Kidney tubule cell (primary cell): ENCODE measurements around the gene MAP4K2.
"Not testable (repeated sequence)": the region's sequence is repeated elsewhere in the genome, so short reads cannot be mapped to it uniquely, and the experiment has no call there.

Experiments used
- DNase-seq: peaks from one replicate; pipeline ENCODE4 v3.0.0-alpha.2; 2018; ENCODE audit warnings: low spot score

Gene MAP4K2

DNA sequence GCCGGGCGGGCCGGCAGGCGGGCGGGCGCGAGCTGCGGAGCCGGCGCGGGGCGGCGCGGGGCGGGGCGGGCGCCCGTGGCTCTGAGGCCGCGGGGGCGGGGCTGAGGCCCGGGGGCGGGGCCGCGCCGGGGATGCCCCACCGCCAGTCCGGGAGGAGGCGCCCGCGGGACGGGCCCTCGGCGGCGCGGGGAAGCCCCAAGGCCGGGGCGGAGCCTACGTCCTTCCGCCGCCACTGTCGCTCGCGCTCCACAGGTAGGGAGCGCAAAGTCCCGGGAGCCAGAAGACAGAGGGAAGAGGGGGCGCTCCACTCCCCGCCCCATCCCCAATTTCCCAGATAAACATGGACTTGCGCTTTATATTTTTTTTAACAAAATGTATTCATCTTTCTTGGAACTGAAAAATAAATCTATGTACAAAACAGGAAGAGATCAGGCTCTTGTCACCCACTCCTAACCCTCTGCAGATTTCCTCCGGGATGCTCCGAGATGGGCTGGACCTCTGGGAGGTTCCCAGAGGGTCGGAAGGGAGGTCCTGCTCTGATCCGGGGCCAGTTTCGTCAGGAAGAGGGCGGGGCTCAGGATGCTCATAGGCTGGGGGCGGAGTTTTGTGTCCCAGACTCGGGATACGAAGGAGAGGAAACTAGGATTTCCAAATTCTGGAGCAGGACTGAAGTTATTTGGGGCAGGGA lies at the start of gene MAP4K2:
Gene MAP4K2 (minus strand): TSS at position 57 of the 688 bp plus-strand sequence. CDS start 65 bp downstream, outside the sequence.
- DNase-seq, result peak; percentile 82

DNA sequence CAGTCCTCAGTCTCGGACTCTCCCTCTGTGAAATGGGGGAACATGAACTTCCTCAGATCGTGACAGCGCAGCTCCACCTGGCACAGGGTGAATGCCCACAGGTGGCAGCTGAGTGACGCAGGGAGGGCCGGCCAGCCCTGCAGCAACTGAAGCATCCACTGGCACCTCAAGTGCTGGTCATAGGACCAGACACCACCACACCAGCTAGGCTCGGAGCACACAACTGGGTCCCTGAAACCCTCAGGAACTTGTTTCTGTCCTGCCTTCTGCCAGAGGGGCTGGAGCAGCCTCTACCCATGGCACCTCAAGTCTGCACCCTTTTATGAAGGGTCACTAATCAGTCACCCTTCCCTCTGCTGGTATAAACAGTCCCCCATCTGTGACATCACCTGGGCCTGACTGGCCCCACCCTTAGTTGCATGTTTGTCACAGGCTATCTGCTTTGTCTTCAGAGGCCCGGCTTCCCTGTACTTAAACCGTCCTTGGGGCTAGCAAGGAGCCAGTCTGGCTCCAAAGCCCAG lies 48.9 kb upstream of the MAP4K2 start:
- no peak for DNase-seq

DNA sequence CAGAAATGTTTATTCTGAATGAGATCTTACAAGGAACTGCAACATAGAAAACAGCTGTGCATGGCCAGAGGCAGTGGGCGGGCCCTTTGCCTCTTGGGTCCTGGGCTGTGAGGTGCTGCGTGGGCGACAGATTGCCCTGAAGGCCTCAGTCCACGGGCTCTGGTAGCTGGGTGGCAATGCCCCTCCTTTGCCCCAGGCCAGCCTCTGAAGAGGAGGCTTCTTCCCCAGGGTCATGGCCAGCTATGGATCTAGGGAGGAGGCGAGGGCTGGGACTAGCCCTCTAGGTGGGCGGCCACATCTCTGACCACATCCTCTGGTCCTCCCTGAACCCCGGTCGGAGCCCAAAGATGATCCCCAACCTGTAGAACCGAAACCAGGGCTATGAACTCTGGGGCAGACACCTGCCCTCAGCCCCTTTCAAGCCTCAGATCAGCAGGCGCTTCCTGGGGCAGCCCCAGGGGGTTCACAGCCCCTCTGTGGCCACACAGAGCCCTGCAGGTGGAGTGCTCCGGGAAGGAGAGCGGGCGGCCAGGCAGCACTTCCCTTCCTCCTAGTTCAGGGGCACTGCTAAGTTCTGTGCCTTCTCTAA lies 48.1 kb upstream of the MAP4K2 start:
- DNase-seq, result no peak

DNA sequence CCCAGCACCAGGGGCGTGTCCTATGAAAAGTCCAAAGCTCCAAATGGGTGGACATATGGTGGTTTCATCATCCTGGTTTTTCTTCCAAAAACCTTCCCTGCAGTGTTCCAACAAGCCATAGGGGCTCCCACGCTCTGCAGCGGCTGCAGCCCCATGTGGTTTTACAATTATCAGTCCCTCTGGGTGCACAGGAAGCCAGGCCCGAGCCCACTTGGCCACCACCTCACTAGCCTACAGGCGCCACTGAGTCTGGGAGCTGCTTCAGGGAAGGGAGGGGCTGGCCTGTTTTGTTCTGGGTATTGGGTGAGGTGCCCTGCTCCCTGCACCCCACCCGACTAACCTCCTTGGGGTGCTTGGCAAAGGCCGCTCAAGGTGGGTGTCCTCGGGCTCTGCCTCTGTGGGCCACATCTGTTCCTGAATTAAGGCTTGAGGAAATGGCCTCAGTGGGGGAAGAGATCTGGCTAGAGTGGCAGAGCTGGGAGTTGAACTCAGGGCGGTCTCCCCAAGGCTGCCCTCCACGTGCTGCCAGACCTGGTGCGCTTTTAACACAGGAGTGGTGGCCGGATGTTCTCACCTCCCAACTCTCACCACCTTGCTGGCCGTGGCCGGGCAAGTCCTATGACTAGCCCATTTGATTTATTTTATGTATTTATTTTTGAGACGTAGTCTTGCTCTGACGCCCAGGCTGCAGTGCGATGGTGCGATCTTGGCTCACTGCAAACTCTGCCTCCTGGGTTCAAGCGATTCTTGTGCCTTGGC lies 46.8 kb upstream of the MAP4K2 start:
- no peak for DNase-seq

DNA sequence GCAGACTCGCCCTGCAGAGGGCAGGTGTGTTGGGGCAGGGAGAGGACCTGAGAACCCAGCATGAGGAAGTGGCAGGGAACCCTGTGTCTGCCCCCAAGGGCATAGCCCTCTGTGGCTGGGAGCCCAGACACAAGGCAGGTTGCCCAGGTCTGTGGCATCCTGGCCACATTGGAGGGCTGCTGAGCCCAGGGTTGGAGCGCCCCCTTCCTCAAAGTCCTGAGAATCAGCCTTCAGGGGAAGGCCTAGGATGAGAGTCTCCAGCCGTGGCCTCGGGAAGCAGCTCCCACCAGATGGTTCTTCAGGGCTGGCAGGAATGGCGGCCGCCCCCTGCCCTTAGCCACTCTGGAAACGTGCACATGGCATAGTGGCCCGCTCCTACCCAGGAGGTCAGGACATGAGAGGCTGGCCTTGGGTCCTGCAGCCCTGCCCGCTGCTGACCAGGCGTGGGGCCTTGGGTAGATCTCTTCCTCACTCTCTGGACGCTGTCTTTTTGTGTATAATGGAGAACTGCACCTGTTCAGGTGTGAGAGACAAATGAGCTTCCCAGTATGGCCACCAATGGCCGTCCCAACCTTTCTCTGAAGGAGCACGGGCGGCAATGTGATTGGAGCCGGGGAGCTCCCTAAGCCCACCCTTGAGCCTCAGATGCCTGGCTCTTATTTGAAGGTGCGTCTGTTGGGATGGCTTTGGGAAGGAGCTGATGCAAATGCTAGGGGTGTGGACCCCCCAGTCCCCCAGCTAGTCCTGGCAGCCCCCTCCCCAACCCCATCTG lies 46.0 kb upstream of the MAP4K2 start:
- peak; percentile 53 for DNase-seq

DNA sequence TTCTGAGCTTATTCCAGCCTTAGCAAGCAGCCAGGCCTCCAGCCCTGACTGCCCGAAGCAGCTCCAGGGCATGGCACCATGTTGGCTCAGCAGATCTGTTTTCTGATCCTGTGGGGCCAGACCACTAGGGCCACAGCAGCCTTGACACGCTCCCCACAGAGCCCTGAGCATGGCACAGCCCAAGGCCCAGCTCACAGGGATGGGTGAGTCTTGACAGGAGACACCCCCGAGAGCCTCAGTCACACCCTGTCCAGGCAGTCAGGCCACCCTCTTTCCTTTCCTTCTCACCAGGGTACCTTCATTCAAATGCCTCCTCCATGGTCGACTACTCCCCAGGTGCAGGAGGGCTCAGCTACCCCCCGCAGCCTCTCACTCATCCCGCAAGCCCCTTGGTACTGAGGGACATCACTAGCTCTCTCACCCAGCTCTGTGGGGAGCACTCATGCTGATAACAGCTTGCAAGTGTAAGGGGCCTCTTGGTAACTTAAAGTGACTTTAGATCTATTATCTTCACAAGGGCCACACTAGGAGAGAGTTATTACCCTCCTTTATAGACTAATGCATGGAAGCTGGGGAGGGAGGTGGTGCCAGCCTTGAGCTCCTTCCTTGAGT lies 45.3 kb upstream of the MAP4K2 start:
- no peak for DNase-seq

DNA sequence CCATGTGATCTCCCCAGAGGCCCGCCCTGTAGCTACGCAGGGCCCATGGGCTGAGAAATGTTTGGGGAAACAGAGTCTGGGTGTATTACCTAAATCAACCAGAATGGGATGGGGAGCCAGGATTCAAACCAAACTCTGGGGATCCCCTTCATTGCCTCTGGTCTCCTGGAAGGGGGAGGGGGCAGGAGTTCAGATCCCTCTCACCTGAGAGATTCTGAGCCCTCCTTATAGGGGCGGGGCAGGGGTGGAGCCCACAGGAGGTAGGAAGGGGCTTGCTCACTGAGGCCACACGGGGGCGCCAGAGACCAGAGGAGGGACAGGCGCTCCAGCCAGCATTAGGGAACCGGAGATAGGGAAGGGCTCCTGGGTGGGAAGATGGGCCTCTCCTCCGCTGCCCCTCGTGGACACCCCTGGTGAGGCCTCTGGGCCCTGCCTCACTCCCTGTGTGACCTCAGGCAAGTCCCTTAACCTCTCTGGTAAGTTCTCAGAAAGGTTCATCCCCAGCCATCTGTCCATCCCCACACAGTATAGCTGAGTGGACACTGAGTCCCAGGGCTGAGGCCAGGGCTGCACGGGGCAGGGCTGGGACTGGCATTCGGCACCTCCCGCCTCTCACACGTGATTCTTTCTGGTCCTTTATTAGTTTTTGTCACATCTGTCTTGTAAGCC lies 44.1 kb upstream of the MAP4K2 start:
- peak; percentile 92 for DNase-seq

DNA sequence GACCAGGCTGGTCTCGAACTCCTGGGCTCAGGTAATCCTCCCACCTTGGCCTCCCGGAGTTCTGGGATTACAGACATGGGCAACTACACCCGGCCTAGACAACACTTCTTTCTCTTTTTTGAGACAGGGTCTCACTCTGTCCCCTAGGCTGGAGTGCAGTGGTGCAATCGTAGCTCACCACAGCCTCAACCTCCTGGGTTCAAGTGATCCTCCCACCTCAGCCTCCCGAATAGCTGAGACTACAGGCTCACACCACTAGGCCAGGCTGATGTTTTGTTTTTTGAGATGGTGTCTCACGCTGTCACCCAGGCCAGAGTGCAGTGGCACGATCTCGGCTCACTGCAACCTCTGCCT lies 42.7 kb upstream of the MAP4K2 start:
- DNase-seq, result not testable (repeated sequence)

DNA sequence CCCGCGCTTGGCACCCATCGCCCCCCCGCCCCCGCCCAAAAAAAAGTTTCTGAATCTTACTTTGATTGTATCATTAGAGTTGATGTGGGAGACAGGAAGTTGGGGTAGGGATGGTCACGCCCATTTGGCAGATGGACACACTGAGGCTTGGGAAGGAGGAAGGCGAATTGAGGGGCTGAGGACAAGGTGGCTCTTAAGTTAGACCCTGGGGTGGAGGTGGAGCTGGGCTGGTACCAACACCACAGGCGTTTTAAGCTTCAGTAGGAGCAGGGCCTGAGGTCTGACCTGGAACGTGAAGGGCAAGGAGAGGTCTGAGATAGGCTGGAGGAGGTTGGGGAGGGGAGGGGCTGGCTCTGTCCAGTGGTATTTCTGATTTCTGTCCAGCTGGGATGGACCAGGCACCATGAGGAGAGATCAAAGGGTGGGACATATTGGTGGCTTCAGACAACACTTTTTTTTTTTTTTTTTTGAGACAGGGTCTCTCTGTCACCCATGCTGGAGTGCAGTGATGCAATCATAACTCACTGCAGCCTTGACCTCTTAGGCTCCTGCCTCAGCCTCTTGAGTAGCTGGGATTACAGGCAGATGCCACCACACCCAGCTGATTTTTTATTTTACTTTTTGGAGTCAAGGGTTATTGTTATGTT lies 42.2 kb upstream of the MAP4K2 start:
- DNase-seq, result no peak

DNA sequence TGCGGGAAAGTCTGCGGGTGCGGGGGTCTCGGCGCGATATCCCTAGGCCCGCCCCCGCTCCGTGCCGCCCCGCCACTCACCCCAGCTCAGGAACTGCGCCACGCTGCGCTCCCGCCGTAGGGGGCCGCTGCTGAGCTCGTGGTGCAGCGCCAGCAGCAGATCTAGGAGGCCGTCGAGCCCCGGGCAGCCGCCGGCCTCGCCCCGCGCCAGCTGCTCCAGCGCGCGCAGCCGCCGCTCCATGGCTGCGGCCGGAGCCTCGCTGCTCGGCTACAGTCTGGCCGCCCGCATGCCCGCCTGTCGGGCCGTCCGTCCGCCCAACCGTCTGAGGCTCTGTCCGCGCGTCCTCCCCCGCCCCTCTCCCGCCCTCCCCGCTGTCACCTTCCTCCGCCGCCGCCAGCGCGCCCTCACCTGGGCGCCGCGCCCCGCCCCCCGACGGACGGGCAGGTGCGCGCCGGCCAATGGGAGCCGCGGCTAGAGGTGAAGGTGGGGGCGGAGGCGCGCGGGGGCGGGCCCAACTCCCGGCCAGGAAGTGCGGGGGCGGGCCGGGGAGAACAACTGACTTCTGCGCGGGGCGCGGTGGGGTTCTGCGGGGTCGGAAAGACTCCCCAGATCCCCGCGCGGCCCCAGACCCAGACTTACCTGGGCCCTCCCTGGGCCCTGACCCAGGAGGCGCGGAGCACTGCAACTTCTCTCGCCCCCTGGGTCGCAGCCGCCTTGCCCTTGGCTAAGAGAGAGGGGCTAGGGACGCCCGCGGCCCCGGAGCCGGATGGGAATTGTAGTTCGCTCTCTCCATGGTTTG lies 41.5 kb upstream of the MAP4K2 start, which contains the start of gene CDC42BPG:
Gene CDC42BPG (minus strand): TSS at position 324 of the 799 bp plus-strand sequence. CDS start 84 bp downstream, at position 240.
- peak; percentile 81 for DNase-seq

DNA sequence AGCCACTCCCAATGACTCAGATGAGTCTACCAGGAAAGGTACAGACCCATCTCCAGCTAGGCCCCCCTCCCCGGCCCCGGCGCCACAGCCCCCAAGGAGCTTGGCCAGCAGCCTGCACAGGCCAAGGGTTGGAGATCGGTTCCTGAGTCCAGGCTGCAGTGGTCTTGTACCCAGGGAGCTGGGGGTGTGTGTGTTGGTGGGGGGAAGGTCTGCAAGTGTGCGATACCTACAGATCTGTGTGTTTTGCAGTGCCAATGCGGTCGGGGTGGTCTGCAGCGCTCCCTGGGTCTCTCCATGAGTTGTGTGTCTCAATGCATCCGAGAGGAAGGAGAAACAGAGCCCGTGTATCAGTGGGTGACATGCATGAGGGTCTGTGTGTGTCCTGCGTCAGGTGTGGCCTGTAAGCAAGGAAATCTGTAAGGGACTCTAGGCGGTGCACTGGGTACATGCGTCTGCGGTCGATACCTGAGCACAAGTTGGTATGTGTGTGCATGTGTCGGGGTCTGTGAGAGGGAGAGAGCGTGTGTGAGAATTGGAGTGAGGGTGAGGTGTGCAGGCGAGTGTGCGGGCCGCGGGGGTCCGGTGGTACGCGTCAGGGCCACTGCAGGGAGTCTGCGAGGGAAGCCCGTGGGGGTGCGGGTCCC lies 40.8 kb upstream of the MAP4K2 start:
- no peak for DNase-seq

DNA sequence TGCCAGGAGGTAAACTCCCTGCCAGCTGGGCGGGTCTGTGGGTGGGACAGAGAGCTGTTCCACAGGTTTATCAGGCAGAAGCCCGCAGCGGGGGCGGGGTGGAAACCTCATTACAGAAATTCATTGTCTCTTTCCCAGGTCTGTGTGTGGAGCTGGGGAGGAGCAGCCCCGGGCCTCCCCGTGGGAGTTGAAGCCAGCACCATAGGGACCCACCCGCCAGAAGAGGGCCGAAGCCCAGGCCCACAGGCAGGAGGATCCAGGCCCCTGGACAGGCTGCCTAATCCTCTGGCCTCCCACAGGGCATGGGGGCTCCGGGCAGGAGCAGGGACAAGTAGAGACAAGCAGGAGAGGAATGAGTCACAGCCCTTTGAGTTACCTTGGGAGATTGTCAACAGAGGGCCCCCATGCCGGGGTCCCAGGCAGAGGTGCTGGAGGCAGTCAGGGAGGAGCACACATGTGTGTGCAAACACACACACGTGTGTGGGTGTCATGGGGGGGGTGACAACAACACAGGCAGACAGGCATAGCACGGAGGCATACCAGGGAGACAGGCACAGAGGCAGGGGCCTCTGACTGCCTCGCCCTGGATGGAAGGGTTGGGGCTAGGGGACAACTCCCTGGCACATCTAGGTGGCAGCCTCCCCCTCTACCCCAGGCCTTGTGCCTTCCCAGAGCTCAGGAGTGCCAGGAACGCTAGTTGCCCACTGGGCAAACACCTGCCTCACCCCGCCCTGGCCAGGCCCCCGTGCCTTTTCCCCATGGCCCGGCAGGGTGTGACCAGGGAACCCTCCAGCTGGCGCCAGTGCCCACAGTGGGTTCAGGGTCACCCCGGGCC lies 40.1 kb upstream of the MAP4K2 start:
- DNase-seq, result peak; percentile 67

DNA sequence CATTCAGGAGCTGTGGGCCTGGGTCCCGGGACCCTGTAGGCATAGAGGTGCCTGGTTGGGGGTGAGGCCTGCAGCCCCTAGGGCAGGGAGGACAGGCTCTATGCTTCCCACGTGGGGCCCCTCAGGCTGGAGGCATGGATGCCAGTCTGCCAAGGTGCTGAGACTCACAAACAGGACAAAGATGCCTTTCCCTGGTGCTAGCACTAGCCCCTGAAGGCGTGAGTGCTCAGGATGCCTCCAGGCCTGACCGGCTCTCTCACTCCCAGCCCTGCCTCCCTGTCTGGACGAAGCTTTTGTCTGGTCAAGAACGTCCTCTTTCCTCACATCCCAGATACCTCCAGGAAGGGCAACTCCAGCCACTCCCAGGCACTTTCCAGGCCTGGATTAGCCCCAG lies 39.3 kb upstream of the MAP4K2 start:
- peak; percentile 41 for DNase-seq

DNA sequence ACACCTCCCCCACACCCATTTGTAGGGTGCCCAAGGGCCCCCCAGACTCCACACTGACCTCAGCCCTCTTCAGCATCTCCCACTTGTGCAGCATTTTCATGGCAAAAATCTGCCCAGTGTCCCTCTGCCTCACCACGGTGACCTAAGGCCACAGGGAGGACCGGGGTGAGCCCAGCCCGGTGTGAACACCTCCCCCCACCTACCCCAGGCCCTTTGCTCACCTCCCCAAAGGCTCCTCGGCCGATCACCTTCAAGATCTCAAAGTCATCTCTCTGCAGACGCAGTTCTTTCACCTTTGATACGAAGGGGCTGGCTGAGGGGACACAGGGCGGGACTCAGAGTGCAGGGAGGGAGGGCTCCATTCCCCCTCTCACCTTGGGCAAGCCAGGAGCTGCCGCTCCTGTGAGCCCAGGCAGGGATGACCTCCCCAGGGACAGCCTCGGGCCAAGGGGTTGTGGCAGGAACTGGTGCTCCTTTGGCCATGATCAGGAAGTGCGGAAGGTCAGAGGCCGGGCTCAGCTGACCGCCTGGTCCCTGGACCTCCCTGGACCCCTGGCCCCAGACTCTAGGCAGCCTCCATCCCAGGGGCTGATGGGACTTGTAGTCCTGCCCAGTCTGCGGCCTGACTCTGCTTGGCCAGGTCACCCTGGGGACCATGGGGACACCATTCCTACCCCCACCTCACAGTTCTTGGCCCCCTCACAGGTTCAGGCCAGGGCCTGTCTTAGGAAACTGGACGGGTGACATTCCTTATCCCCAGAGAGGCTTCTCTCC lies 38.8 kb upstream of the MAP4K2 start:
- no peak for DNase-seq

DNA sequence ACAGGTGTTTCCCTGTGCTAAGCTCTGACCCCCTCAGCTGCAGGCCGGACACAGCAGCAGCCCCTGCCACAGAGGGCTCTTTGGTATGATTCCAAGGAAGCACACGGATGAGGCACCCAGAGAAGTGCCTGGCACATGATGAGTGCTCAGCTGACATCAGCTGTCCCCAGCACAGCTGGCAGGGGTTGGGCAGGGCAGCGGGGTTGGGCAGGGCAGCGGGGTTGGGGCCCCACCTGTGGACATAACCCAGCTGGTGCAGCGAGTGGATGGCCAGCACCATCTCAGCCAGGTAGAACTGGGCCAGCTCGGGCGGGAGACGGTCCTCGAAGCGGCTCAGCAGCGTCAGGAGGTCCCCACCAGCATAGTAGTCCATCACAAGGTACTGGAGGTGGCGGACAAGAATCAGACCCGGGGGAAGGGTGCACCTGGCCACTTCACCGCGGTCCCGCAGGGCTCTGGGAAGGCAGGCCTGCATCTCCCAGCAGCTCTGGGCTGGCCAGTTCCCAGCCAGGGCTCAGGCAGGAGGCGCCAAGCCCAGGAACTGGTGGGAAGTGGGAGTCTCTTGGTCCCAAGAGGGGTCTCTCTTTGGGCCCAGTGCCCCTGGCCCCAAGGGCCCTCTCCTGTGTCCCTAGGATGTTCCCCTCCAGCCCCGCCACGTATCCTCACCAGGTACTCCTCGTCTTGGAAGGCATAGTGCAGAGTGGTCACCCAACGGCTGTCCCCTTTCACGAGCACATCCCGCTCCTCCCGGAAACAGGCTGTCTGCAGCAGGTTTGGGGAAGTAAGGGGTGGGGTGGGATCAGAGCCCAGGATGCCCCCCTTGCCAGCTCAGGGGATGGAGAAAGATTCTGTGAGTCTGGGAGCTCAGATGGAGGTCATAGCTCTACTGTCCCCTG lies 37.1 kb upstream of the MAP4K2 start:
- no peak for DNase-seq

DNA sequence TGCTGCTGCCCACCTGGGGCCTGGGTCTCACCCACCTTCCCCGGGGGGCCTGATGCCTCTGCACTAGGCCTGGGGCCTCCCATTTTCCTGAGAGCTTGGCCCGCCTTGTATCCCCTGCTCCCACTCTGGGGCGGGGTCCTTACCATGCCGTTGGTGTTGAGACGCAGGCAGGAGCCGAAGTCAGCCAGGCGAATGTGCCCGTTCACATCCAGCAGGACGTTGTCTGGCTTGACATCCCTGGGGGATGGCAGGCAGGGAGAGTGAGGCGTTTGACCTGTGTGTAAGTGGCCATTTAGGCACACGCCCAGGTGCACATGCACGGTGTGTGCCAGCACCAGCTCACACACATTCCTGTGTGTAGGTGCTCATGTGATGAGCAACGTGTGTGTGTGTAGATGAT lies 36.3 kb upstream of the MAP4K2 start:
- DNase-seq, result no peak
